Mesenchymal stem cell (in vitro differentiated cells and primary cell): Measurements from ENCODE around the gene DTD2.

Source experiments
- DNase-seq: peaks from one replicate; pipeline ENCODE4 v3.0.0-alpha.2; 2013
- H2AFZ ChIP-seq: one replicate; pipeline ENCODE4 v1.6.1; 2013; ENCODE audit warnings: low read depth, mild to moderate bottlenecking, control low read depth, inconsistent platforms, low read length, moderate library complexity
- H2AK5ac ChIP-seq: 2 replicates; pipeline ENCODE4 v1.6.1; 2013; ENCODE audit warnings: low read length, moderate library complexity, mild to moderate bottlenecking, inconsistent platforms; ENCODE audit not compliant: severe bottlenecking
- H2BK120ac ChIP-seq: one replicate; pipeline ENCODE4 v1.6.1; 2013; ENCODE audit warnings: low read depth, mild to moderate bottlenecking, inconsistent platforms, low read length, moderate library complexity
- H2BK12ac ChIP-seq, 2 experiments: one replicate each; pipeline ENCODE4 v1.6.1; 2013; ENCODE audit warnings: inconsistent platforms in 2 of 2, low read length in 2 of 2, mild to moderate bottlenecking in 2 of 2, moderate library complexity in 2 of 2, control low read depth in 1 of 2
- H2BK15ac ChIP-seq: one replicate; pipeline ENCODE4 v1.6.1; 2013; ENCODE audit warnings: mild to moderate bottlenecking, low read depth, inconsistent platforms; ENCODE audit not compliant: poor library complexity, severe bottlenecking
- H2BK5ac ChIP-seq: 2 replicates; pipeline ENCODE4 v1.6.1; 2013; ENCODE audit warnings: low read depth, mild to moderate bottlenecking, low read length, control low read depth, inconsistent platforms; ENCODE audit not compliant: poor library complexity, severe bottlenecking
- H3K14ac ChIP-seq, 2 experiments: one replicate each; pipeline ENCODE4 v1.6.1; 2013; ENCODE audit warnings: inconsistent platforms in 2 of 2, low read length in 2 of 2, control low read depth in 1 of 2, mild to moderate bottlenecking in 1 of 2, moderate library complexity in 1 of 2
- H3K18ac ChIP-seq, 2 experiments: one replicate each; pipeline ENCODE4 v1.6.1; 2013; ENCODE audit warnings: inconsistent platforms in 2 of 2, low read length in 2 of 2, control low read depth in 1 of 2, low read depth in 1 of 2, mild to moderate bottlenecking in 1 of 2
- H3K23ac ChIP-seq, 2 experiments: one replicate each; pipeline ENCODE4 v1.6.1; 2013; ENCODE audit warnings: inconsistent platforms in 2 of 2, low read length in 2 of 2, mild to moderate bottlenecking in 2 of 2, moderate library complexity in 2 of 2, control low read depth in 1 of 2
- H3K27ac ChIP-seq: 2 replicates; pipeline ENCODE4 v1.5.1; 2013; ENCODE audit warnings: mild to moderate bottlenecking, moderate library complexity, low read length, control low read depth, inconsistent platforms; ENCODE audit not compliant: poor library complexity, severe bottlenecking
- H3K27me3 ChIP-seq, 2 experiments: 2 replicates each; pipeline versions ENCODE4 v1.6.1 to v1.7.0; 2013; ENCODE audit warnings: low read length in 2 of 2, mild to moderate bottlenecking in 2 of 2, moderate library complexity in 2 of 2, control low read depth in 1 of 2, inconsistent platforms in 1 of 2; ENCODE audit not compliant: control insufficient read depth in 1 of 2, insufficient read depth in 1 of 2
- H3K36me3 ChIP-seq, 2 experiments: 2 replicates each; pipeline versions ENCODE4 v1.6.1 to v1.7.0; 2013; ENCODE audit warnings: low read length in 2 of 2, control low read depth in 1 of 2, inconsistent platforms in 1 of 2, low read depth in 1 of 2, mild to moderate bottlenecking in 1 of 2; ENCODE audit not compliant: insufficient read depth in 2 of 2, control insufficient read depth in 1 of 2
- H3K4ac ChIP-seq, 2 experiments: one replicate each; pipeline ENCODE4 v1.6.1; 2013; ENCODE audit warnings: inconsistent platforms in 2 of 2, low read length in 2 of 2, mild to moderate bottlenecking in 2 of 2, moderate library complexity in 2 of 2, control low read depth in 1 of 2, low read depth in 1 of 2
- H3K4me1 ChIP-seq: 2 replicates; pipeline ENCODE4 v1.6.1; 2013; ENCODE audit warnings: low read depth, low read length, control low read depth; ENCODE audit not compliant: control insufficient read depth, insufficient read depth
- H3K4me2 ChIP-seq: 2 replicates; pipeline ENCODE4 v1.6.1; 2013; ENCODE audit warnings: low read length, mild to moderate bottlenecking, inconsistent platforms; ENCODE audit not compliant: poor library complexity, severe bottlenecking
- H3K4me3 ChIP-seq, 2 experiments: 2 replicates each; pipeline versions ENCODE4 v1.5.1 to v1.7.0; 2013; ENCODE audit warnings: low read length in 2 of 2, mild to moderate bottlenecking in 2 of 2, control low read depth in 1 of 2, low read depth in 1 of 2; ENCODE audit not compliant: insufficient read depth in 1 of 2
- H3K79me1 ChIP-seq: replicated peaks from 2 replicates; pipeline ENCODE4 v1.6.1; 2013; ENCODE audit warnings: mild to moderate bottlenecking, control low read depth, low read length, inconsistent platforms; ENCODE audit not compliant: poor library complexity, severe bottlenecking
- H3K9ac ChIP-seq: 2 replicates; pipeline ENCODE4 v1.7.0; 2013; ENCODE audit warnings: mild to moderate bottlenecking, low read length, moderate library complexity
- H3K9me3 ChIP-seq: 2 replicates; pipeline ENCODE4 v1.7.0; 2013; ENCODE audit warnings: mild to moderate bottlenecking, low read length; ENCODE audit not compliant: control insufficient read depth
- H4K8ac ChIP-seq: one replicate; pipeline ENCODE4 v1.6.1; 2013; ENCODE audit warnings: inconsistent platforms, mild to moderate bottlenecking, low read length, moderate library complexity
- H4K91ac ChIP-seq: one replicate; pipeline ENCODE4 v1.6.1; 2013; ENCODE audit warnings: mild to moderate bottlenecking, low read length, inconsistent platforms
- WGBS: methylation state at CpG from one replicate; pipeline ENCODE4 v1.1.7; 2013; ENCODE audit warnings: mixed read lengths; 5-methylcytosine and 5-hydroxymethylcytosine counted together

DTD2 gene

DNA sequence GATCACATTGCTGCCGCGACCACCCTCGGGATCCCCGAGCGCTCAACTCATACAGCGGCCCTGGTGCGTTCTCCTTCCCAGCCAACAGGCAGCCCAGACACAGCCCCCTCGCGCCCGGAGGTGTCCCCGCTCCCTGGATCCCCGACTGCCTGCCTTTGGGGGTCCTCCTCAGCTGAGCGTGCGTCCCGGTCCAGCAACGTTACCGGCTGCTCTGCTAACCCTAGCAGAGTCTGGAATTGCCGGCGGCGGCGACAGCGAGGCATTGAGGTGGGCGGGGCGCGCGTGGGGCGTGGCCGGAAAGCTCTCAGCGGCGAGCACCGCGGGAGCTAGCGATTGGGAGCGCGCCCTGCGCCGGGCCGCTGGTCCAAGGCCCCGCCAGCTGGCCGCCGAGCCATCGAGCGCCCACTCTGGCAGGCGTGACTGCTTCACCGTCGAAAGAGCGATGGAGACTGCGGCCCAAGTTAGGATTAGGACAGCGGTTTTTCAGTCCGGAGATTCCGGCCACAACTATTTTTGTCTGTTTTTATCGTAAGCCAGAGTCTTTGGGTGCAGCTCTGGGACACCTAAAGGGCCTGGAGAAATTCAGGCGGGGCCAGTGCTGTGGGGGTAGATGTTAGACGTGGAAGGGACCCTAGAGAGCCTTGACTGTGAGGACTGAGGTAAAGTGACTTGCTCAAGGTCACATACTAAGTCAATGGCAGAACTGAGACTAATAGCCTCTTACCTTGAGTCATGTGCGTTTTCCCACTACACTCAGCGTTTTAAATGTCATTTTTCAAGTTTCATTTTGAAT lies 36.8 kb downstream of the DTD2 start, which contains the start of gene HEATR5A:
Gene HEATR5A (minus strand): TSS at position 232 of the 793 bp plus-strand sequence. CDS start 17,575 bp downstream, outside the sequence.
- Histone ChIP-seq H3K9me3 (no peaks in the 10 kb centered on the region), H3K9ac (peak within 1 kb of the TSS; percentile 100), H2BK12ac (peak within 1 kb of the TSS in 1 of 2 experiments; percentile 86), H3K4me3 (peak within 1 kb of the TSS; percentile 97 to 100), H3K23ac (peak within 1 kb of the TSS in 1 of 2 experiments; percentile 100), H3K18ac (peak within 1 kb of the TSS; percentile 83 to 97), H3K36me3 (no peaks in the 10 kb centered on the region), H3K27ac (peak within 1 kb of the TSS; percentile 78), H3K4me2 (peak within 1 kb of the TSS; percentile 87), H2AFZ (peak within 1 kb of the TSS; percentile 96), H2BK120ac (no peak within 1 kb of the TSS), H4K8ac (peak within 1 kb of the TSS; percentile 98), H2BK15ac (peak within 1 kb of the TSS; percentile 70), H3K79me1 (peaks cover 7% of the 10 kb centered on the region), H3K27me3 (no peaks in the 10 kb centered on the region), H2BK5ac (no peak within 1 kb of the TSS), H4K91ac (peak within 1 kb of the TSS; percentile 1), H3K14ac (peak within 1 kb of the TSS in 1 of 2 experiments; percentile 97), H2AK5ac (peak within 1 kb of the TSS; percentile 35), H3K4me1 (no peaks in the 10 kb centered on the region), H3K4ac (peak within 1 kb of the TSS in 1 of 2 experiments; percentile 98)
- DNase-seq = peak; percentile 96
- WGBS = 4% methylated on average over 56 of the region's 56 CpGs

DNA sequence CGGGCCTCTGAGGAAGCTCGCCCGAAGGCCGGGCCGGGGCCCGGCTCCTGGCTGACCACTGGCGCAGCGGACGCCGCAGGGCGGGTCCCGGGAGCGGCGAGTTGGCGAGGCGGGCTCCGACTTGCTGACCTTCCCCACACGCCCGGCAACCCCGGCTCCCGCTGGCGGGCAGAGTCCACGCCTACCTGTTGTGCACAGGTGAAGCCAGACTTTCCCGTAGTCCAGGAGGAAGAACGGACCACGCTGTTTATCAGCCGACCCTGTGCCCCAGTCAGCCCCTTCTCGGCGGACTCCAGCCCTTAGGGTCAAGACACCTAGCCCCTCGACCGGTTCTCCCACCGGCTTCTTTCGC lies 37.4 kb downstream of the DTD2 start:
- Histone ChIP-seq H3K27ac (peak overlapping the region; percentile 71), H2AFZ (peak overlapping the region; percentile 96), H3K23ac (peak overlapping the region in 1 of 2 experiments; percentile 100), H2BK15ac (peak overlapping the region; percentile 15), H2AK5ac (no peak overlapping the region), H3K36me3 (no peaks in the 10 kb centered on the region), H3K4me1 (no peaks in the 10 kb centered on the region), H2BK12ac (no peak overlapping the region), H3K4me3 (peak overlapping the region; percentile 97 to 100), H3K27me3 (no peaks in the 10 kb centered on the region), H3K9me3 (no peaks in the 10 kb centered on the region), H3K18ac (peak overlapping the region; percentile 69 to 97), H4K8ac (no peak overlapping the region), H3K4ac (peak overlapping the region in 1 of 2 experiments; percentile 98), H2BK120ac (no peak overlapping the region), H4K91ac (peak overlapping the region; percentile 1), H3K4me2 (peak overlapping the region; percentile 79), H3K9ac (peak overlapping the region; percentile 100), H2BK5ac (no peak overlapping the region), H3K79me1 (peaks cover 7% of the 10 kb centered on the region), H3K14ac (peak overlapping the region in 1 of 2 experiments; percentile 92)
- DNase-seq = peak; percentile 68
- under 1% methylated on average over 33 of the region's 33 CpGs for WGBS

- peak overlapping the region; percentile 100 for H3K9ac ChIP-seq
- no peak overlapping the region for H2BK15ac ChIP-seq
- H2BK12ac ChIP-seq = no peak overlapping the region
- H2BK5ac ChIP-seq = no peak overlapping the region
- no peak overlapping the region for H3K23ac ChIP-seq
- H3K4me1 ChIP-seq = no peaks in the 10 kb centered on the region
- no peaks in the 10 kb centered on the region for H3K9me3 ChIP-seq
- H2AFZ ChIP-seq = no peak overlapping the region
- no peaks in the 10 kb centered on the region for H3K27me3 ChIP-seq
- no peak overlapping the region for H4K8ac ChIP-seq
- H3K36me3 ChIP-seq = no peaks in the 10 kb centered on the region
- no peak overlapping the region for H3K4ac ChIP-seq
- H2BK120ac ChIP-seq = no peak overlapping the region
- peak overlapping the region; percentile 79 for H3K4me2 ChIP-seq
- H3K27ac ChIP-seq = peak overlapping the region; percentile 44
- WGBS = 24% methylated on average over 8 of the region's 9 CpGs
- DNase-seq = no peak
- no peak overlapping the region for H3K18ac ChIP-seq
- peak overlapping the region; percentile 97 to 100 for H3K4me3 ChIP-seq
- no peak overlapping the region for H2AK5ac ChIP-seq
- H3K79me1 ChIP-seq = peaks cover 7% of the 10 kb centered on the region
- no peak overlapping the region for H4K91ac ChIP-seq
- no peak overlapping the region for H3K14ac ChIP-seq
Observed at GRCh38 chr14:31419179-31419966, 37.9 kb downstream of the DTD2 start.

GRCh38 chr14:31418440-31418839 lies 38.9 kb downstream of the DTD2 start:
- Histone ChIP-seq H2BK120ac (no peak overlapping the region), H3K23ac (no peak overlapping the region), H4K91ac (no peak overlapping the region), H3K27ac (no peak overlapping the region), H3K79me1 (peaks cover 7% of the 10 kb centered on the region), H3K4me3 (peak overlapping the region in 1 of 2 experiments; percentile 100), H2AK5ac (no peak overlapping the region), H3K4me1 (no peaks in the 10 kb centered on the region), H3K18ac (no peak overlapping the region), H3K36me3 (no peaks in the 10 kb centered on the region), H3K4me2 (no peak overlapping the region), H3K4ac (no peak overlapping the region), H3K9ac (peak overlapping the region; percentile 100), H4K8ac (no peak overlapping the region), H3K9me3 (no peaks in the 10 kb centered on the region), H3K27me3 (no peaks in the 10 kb centered on the region), H2BK5ac (no peak overlapping the region), H2AFZ (no peak overlapping the region), H2BK12ac (no peak overlapping the region), H2BK15ac (no peak overlapping the region), H3K14ac (no peak overlapping the region)
- no CpG with 5 or more reads among the region's 1 CpG for WGBS
- no peak for DNase-seq
